GM19238 (cell line): Measurements from ENCODE around the gene DIDO1.

Source experiments
- DNase-seq: peaks from one replicate; pipeline ENCODE4 v3.0.0; 2011; ENCODE audit warnings: low spot score; ENCODE audit not compliant: insufficient read length

Gene DIDO1

DNA sequence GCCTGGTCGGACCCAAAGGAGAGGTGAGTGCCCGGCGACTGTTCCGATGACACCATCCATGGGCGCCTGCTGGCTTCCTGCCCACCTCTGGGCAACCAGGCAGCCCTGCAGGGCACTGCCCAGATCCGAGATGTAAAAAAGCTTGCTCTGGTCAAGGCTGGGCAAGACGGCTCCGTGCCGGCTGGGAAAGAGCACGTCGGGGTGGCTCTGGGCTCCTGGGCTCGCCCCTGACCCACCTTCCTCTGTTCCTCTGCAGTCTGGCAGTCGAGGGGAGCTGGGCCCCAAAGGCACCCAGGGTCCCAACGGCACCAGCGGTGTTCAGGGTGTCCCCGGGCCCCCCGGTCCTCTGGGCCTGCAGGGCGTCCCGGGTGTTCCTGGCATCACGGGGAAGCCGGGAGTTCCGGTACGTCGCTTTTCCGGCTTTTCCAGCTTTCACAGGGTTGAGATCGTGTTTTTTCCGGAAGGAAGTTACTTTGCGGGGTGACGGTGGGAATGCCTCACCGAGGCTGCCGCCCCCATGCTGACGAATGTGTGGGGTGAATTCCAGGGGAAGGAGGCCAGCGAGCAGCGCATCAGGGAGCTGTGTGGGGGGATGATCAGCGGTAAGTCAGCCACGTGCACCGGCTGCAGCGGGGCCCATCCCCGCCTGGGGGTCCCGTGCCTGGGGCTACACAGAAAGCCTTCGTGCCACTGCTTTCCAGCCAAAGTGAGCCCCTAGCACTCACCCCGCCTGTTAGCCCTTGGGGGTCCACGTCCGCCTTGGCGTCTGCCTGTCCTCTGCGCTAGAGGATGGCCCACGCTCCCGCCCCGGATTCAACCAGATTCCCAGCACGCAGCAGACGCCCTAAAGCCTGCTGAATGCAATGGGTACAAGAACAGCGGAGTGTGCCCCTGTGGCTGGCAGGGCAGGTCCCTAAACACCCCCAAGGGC is 90.1 kb downstream of the DIDO1 start:
- no peak for DNase-seq

DNA sequence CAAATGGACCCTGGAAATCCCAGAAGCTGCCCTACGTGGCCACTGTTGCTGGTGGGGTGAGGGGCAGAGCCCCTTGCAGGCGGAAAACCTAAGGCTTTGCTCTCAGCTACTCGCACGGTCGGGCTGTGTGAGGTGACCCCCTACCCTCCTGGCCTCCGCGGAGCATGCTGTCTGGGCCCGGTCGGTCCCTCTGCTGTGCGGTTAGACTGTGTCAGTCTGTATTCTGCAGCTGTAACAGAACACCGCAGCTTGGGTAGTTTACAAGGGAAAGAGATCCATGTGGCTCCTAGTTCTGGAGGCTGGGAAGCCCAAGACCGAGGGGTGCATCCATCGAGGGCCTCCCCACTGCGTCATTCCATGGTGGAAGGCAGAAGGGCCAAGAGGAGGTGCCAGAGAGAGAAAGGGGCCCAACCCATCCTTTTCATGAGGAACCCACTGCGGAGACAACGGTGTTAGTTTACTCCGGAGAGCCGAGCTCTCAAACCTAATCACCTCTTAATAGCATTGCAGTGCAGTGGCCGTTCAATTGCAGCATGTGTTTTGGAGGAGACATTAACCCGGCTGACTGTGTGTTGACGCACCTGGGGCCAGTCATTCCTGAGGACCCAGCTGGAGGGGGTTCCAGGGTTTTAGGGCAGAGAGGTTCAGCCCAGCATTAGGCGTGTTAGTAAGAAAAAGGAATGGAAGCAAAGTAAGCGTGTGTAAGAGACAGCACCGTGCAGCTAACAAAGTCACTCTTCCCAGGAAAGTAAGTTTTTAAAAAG is 91.2 kb downstream of the DIDO1 start:
- no peak for DNase-seq

DNA sequence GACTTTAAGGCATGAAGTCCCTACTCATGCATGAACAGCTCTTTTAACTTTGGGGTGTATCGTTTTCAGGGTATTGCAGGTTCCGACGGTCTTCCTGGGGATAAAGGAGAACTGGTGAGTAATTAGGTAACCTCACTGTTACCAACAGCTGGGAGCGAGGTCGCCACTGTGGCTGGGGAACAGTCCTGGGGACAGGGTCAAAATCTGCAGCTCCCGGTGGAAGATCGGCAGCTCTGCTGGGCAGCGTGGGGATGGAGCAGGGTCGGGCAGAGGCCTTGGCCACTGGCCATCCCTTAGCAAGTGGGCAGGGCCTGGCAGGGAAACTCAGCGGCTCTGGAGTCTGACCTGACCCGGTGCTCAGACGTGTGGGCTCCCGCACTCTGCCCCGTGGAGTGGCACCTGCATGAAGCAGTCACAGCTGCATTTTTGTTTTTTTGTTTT is 93.3 kb downstream of the DIDO1 start:
- DNase-seq, result no peak

DNA sequence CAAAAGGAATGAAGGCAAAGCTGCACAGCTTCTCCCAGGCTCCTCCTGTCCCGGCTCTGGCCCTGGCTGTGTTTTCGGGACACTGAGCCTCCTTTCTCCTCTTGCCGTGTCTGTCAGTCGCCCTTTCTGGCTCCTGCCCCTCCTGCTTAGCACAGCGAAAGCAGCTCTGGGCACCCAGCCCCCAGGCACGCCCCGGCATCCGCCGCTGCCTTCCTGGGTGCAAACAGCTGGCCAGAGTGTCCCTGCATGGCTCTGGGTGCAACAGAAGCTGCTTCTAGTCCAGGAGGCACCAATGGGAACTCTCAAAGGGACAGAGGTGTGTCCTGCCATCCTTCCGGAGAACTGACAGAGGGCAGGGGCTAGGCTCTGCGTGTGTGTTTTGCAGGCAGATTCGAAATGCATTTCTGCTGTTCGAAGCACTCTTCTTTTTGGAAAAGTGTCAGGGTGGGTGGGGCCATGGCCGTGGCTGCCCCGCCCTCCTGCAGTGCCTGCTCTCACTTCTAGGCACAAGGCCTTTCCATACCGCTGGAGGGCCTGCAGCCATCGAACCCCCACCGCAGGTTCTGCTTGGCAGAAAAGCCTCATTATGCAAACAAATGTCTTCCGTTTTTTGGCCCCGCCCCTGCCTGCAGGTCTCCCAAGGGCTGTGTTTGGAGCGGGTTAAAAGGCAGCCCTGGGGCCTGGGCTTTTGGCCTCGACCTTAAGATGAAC is 93.9 kb downstream of the DIDO1 start:
- DNase-seq, result no peak

DNA sequence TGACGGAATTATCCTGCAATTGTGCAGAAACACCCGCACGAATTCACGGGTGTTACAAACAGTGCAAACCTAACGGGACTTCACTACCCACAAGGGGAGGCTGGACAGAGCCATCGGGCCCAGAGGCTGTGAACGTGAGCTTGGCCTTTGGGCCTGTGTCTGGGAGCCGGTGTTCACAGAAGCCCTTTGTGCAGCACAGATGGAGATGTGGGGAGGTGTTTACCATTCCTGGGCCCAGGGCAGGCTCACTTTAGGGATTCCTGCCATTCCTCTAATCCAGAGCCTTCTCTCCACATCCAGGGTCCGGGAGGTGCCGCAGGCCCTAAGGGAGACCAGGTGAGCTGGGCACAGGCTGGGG is 94.5 kb downstream of the DIDO1 start:
- no peak for DNase-seq

DNA sequence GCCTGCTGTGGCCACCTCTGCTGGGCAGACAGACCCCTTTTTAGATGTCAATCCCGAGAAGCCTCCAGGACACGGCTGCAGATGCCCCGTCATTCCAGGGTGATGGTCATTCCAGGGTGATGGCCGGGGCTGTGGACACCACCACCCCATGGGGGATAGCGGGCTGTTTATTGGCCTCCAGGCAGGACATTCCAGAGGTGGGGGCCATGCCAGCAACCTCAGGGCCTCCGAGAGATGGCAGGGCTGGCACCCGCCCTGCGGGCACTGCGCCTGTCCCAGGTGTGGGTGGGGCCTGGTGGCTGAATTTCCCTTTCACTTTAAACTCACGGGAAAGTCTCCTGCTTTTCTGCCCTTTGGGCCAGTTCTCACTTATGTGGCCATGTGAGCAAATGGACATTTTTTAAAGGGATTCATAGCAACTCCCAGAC is 94.9 kb downstream of the DIDO1 start:
- no peak for DNase-seq

DNA sequence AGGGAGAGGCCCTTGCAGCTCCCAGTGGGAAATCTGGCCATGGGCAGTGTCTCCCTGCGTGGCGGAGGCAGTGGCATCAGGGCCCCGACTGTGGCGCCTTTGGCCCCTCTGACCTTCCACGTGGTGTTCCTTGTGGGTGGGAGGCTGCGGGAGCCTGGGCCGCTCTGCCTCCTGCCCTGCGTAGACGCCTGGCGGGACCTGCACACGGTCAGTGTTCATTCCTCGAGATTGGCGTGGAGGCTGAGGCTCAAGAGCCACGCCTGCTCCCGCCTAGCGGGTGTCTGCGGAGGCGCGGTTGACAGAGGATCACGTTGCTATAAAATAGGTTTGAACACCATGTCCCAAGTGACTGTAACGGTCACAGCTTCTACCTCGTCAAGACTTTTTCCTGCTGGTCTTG is 95.5 kb downstream of the DIDO1 start:
- DNase-seq, result no peak

DNA sequence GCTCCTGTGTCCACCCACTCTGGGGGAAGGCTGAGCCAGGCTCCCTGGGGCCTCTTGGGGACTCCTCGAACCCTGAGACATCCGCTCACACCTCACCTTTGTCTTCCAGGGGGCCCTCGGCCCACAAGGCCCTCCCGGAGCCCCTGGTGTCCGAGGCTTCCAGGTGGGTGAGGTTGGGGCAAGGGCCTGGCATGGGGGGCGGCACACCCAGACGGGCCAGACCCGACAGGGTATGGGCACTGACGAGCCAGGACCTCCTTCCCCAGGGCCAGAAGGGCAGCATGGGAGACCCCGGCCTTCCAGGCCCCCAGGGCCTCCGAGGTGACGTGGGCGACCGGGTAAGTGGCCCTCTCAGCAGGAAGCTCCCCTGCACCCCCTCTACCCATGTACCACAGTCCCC is 96.1 kb downstream of the DIDO1 start:
- no peak for DNase-seq

DNA sequence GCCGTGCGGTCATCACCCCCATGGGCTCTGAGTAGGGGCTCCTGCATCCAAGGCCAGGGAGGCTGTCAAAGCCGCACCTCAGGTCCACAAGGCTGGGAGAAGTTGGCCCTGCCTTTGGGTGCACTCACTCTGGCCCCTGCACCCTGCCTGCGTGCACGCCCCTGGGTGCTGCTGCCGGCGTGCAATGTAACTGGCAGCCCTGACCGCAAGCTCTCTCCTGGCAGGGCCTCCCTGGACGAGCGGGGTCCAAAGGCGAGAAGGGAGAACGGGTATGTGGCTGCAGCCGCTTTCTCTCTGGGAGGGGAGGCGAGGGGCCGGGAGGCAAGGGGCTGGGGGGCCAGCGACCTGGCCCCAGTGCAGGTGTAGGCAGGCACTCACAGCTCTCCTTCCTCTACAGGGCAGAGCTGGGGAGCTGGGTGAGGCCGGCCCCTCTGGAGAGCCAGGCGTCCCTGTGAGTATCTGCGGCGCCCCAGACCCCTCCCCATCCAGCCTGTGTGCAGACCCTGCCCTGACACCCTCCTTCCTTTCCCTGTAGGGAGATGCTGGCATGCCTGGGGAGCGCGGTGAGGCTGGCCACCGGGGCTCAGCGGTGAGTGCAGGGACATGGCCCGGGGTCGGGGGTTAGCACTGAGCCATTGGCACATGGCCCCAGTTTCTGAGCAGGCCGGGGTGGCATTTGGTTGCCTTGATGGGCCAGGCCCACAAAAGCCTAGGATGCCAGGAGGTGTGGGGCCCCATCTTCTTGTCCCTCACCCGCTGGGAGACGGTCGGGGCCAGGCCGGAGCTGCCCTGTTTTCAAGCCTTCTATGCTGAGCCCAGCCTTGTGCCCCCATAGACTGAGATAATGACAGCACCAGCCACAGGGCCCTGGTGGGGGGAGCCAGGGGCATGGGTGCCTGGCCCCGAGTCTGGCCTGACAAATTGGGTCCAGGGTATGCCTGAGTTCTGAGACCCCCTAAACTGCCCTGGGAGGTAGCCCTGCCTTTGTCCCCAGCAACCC is 96.8 kb downstream of the DIDO1 start:
- no peak for DNase-seq

DNA sequence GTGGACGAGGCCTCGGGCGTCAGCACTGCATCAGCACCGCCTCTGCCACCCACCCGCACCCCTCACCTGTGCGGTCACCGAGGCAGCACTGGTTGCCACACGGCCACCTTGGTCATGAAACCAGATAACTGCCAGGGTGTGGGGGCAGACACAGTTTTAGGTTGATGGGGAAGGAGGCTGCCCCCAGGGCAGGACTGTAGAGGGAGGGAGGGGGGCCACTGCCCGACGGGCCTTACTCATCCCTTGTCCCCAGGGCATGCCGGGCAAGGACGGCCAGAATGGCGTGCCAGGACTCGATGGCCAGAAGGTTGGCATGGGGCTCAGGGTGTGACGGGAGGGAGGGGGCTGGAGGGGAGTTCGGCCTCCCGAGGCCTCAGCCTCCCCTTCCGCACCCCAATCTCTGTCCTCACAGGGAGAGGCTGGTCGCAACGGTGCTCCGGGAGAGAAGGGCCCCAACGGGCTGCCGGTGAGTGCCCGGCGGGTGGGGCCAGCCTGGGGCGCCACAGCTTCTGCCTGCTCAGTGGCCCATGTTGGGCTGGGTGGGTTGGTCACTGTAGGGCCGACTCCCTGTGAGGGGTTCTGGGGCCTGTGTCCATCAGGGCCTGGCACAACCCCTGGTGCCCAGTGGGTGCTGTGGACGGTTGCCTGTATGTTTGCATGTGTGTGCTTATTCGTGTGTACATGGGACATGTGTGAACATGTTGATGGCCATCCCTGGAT is 97.6 kb downstream of the DIDO1 start:
- no peak for DNase-seq

DNA sequence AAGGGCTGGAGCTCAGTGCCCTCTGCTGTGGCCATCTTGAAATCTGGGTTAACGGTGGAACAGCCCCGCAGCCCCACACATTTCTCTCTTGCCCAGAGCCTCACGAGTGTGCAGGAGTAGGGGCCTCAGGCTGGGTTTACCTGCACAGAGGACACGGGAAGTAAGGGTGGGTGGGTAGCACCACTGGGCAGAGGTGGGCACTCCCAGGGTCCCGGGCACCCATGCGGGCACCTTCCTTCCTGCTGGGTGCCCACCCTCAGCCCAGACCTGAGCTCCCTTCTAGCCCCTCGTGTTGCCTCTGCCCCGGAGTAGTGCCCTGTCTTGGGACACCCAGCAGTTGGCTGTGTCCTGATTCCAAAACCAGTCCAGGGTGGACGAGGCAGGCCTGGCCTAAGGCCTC is 98.3 kb downstream of the DIDO1 start:
- no peak for DNase-seq
